SIG-M5 (cell line): Measurements from ENCODE around the gene TGM4.

Experiments
- DNase-seq: peaks from one replicate; lab custom pipeline; 2025; lab: John Stamatoyannopoulos, UW

The TGM4 gene

GRCh38 chr3:44880284-44880683 is 5.9 kb downstream of the TGM4 start:
- DNase-seq, result no peak

GRCh38 chr3:44883213-44883955 is 9.0 kb downstream of the TGM4 start:
- no peak for DNase-seq

GRCh38 chr3:44883999-44884431 is 9.6 kb downstream of the TGM4 start:
- no peak for DNase-seq

DNA sequence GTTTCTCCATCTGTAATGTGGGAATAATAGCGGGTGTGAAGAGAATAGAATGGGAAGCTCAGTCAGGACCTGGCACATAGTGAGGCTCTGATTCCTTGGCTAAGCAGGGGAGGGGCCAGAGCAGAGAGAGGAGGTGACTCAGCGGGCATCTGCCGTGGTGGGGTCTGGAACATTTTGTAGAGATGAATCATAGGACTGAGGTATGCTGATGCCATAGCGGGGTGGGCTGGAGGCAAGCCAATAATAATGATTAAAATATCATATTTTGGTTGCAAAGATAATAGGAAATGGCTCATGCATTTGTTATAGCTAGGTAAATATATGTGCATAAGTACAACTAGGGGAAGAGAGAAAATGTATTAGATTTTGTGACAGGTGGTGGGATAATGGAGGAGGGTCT is 11.2 kb downstream of the TGM4 start:
- no peak for DNase-seq

DNA sequence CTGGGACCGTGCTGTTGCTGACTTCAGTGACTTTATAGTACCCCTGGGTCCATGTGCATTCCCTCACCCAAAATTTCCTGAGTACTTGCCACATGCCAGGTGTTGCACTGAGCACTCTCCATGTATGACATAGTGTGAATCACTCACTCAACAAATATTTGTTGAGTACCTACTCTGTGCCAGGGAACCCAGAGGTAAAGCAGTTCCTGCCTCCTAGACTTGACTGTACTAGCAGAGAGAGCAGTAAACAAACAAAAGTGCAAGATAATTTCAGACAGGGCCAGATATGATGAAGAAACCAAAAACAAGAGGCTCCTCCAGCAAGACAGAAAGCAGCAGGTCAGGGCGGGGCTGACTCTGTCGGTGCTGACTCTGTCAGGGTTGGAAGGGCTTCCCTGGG is 12.2 kb downstream of the TGM4 start:
- no peak for DNase-seq

DNA sequence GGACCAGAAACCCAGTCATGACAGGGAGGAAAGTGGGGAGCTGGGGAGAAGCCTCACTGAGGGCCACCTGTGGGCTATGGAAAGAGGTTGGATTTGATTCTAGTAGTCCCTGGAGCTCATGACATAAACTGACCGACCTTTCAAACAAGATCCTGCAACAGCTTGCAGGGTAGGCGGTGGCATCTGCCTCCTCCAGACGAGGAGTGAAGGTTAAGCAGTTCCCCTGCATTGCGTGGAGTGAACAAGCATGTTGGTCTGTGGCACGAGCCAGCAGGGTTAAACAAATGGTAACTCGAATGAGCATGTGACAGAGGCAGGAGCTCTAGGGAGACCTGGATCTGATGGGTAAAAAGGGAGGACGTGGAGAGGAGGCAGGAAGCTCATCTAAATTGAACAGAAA is 12.7 kb downstream of the TGM4 start:
- DNase-seq, result no peak

- no peak for DNase-seq
Observed at GRCh38 chr3:44890258-44890657, 15.8 kb downstream of the TGM4 start.

- DNase-seq, result no peak
Observed at GRCh38 chr3:44890852-44891251, 16.4 kb downstream of the TGM4 start.

DNA sequence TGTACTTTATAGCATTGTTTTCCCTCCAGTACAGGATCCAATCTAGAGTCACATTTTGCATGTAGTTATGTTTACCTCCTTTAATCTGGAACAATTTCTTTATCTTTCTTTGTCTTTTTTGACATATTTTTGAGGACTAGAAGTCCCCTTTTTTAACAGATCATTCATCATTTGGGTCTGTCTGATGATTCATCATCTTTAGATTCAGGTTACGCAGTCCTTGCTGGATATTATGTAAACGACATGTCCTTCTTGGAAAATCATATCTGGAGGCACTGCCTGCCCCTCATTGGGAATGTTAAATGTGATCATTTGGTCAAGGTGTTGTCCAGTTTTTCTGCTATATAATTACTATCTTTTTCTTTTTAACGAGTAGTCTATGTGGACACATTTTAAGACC is 18.3 kb downstream of the TGM4 start:
- DNase-seq, result no peak

DNA sequence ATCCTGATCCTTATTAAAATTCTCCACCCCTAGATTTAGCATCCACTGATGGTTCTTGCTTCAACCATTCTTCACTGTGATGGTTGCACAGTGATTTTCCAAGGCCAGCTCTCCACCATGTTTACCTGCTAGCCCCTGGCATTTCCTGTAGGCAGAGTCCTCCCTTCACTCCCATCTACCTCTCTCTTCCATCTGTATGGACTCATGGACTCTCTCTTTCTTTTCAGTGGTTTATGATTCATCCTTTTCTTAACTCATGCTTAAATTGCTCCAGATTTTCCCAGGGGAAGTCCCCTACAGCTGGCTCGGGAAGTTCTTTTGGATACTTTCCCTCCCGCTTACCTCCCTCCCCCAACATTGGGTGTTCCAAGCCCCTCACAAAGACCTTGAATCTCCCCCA is 18.7 kb downstream of the TGM4 start:
- no peak for DNase-seq

- no peak for DNase-seq
Observed at GRCh38 chr3:44894485-44894884, 20.1 kb downstream of the TGM4 start.

GRCh38 chr3:44896440-44896839 is 22.0 kb downstream of the TGM4 start:
- no peak for DNase-seq

GRCh38 chr3:44899683-44900367 is 25.4 kb downstream of the TGM4 start:
- no peak for DNase-seq

- DNase-seq, result no peak
Observed at GRCh38 chr3:44902628-44903027, 28.2 kb downstream of the TGM4 start.

GRCh38 chr3:44903314-44903713 is 28.9 kb downstream of the TGM4 start:
- DNase-seq, result no peak

GRCh38 chr3:44903751-44904150 is 29.3 kb downstream of the TGM4 start:
- no peak for DNase-seq

GRCh38 chr3:44905446-44906157 is 31.2 kb downstream of the TGM4 start:
- DNase-seq, result no peak

GRCh38 chr3:44906997-44907396 is 32.6 kb downstream of the TGM4 start:
- no peak for DNase-seq

- DNase-seq, result no peak
Observed at GRCh38 chr3:44907612-44908011, 33.2 kb downstream of the TGM4 start.

DNA sequence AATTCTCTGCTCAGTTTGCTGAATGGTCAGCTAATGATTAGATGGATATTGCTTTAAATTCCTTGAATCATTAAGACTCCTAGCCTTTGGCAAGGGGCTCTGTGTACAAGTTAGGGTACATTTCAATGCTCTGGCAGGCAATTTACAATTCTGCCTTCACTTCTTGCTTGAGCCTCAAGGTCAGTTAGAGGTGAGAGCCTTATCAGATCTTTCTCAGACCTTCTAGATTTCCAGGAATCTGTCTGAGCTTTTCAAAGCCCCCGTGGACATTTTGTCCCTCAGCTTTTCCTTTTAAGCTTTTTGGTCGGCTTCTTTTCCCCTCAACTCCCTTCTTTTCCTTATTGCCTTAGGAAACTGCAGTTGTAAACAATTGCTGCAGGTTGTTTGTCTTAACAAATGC is 34.7 kb downstream of the TGM4 start:
- no peak for DNase-seq

GRCh38 chr3:44910693-44911092 is 36.3 kb downstream of the TGM4 start:
- no peak for DNase-seq

DNA sequence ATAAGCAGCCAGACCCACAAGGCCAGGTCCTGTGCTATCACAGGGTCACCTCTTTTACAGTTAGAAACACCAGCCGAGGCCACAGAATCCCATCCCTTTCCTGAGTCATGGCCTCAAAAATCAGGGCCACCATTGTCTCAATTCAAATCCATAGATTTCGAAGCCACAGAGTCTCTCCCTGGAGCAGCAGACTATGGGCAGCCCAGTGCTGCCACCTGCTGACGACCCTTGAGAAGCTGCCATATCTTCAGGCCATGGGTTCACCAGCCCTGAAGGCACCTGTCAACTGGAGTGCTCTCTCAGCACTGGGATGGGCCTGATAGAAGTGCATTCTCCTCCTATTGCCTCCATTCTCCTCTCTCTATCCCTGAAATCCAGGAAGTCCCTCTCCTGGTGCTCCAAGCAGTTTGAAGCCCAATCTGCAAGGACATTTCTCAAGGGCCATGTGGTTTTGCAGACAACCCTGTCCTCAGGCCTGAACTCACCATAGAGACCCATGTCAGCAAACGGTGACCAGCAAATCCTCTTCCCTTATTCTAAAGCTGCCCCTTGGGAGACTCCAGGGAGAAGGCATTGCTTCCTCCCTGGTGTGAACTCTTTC is 39.6 kb downstream of the TGM4 start:
- DNase-seq, result no peak

DNA sequence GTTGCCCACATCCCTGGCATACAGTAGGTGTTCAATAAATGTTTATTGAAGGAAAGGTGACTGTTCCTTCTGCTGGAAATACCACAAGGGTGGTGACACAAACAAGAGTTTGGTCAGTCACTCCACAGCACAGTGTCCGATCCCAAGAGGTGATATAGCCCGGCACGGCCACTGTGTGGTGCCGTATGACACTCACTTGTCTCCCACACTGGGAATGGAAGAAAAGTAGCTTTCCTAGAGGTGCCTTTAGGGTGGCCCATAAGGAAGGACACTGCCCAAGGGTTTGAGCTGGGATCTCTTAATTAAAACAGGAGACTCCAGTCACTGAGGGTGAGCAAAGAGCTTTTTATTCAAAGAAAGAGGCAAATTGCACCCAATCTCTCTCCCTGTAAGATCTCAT is 40.5 kb downstream of the TGM4 start:
- DNase-seq, result no peak
